GM12865 (cell line): ENCODE data around the gene SERPINA12.

Experiments
- DNase-seq: peaks from one replicate; pipeline ENCODE4 v3.0.0; 2010; ENCODE audit warnings: low read depth
- H3K4me3 ChIP-seq: 2 replicates; pipeline ENCODE4 v1.5.1; 2011; ENCODE audit warnings: mild to moderate bottlenecking, low read depth, low read length, control low read depth
- TF ChIP-seq, protein P1 (sequence below): IDR thresholded peaks from 2 replicates; pipeline ENCODE4 v1.5.1; 2011; ENCODE audit warnings: low read length, control low read depth, low read depth, inconsistent platforms; ENCODE audit not compliant: insufficient read depth; ENCODE audit errors: missing control alignments

The SERPINA12 gene

DNA sequence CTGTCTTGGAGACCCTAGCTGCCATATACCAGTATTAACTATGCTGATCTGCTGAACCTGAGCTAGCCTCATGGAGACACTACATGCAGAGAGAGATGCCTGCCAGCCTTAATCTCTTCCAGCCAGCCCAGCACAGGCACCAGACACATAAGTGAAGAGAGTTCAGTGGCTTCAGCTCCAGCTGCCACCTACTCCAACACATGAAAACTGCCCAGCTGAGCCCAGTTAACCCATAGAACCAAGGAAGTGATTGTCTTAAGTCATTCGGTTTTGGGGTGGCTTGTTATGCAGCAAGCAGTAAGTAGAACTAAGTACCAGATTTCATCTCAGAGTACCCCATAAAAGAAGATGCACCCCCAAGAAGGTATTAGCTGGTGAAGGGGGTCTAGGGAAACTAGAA, 64.3 kb downstream of the SERPINA12 start:
- H3K4me3 ChIP-seq = no peak overlapping the region
- no peak for DNase-seq
- TF ChIP-seq, protein P1, sequence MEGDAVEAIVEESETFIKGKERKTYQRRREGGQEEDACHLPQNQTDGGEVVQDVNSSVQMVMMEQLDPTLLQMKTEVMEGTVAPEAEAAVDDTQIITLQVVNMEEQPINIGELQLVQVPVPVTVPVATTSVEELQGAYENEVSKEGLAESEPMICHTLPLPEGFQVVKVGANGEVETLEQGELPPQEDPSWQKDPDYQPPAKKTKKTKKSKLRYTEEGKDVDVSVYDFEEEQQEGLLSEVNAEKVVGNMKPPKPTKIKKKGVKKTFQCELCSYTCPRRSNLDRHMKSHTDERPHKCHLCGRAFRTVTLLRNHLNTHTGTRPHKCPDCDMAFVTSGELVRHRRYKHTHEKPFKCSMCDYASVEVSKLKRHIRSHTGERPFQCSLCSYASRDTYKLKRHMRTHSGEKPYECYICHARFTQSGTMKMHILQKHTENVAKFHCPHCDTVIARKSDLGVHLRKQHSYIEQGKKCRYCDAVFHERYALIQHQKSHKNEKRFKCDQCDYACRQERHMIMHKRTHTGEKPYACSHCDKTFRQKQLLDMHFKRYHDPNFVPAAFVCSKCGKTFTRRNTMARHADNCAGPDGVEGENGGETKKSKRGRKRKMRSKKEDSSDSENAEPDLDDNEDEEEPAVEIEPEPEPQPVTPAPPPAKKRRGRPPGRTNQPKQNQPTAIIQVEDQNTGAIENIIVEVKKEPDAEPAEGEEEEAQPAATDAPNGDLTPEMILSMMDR = no peak

DNA sequence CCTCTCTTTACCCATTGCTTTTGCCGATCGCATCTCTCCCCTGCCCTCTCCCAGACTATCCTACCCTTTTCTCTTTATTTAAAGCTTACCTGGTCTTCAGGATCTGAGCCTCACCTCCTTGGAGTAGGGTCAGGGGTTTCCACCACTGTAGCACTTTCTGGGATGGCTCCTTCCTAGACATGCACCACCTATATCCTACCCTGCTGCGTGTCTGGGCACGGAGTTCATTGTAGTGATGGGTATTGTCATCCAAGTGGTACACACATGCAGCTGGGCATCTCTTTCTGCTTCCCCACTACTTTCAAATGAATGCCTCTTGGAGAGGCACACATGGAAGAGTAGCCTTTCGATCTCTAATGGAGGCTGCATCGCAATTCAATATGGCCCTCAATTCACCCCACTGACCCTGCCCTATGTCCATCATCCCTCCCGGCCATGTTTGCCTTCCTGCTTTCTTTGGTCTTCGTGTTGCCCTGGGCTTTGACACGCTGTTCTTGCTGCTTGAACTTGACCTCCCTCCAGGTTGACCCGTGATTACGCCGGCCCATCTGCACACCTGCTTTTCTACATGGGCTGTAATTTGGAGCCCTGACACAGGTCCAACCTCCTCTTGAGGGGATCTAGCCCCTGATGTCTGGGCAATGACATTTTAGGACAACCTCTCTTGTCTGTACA, 67.6 kb downstream of the SERPINA12 start:
- no peak for DNase-seq
- H3K4me3 ChIP-seq = no peak overlapping the region

DNA sequence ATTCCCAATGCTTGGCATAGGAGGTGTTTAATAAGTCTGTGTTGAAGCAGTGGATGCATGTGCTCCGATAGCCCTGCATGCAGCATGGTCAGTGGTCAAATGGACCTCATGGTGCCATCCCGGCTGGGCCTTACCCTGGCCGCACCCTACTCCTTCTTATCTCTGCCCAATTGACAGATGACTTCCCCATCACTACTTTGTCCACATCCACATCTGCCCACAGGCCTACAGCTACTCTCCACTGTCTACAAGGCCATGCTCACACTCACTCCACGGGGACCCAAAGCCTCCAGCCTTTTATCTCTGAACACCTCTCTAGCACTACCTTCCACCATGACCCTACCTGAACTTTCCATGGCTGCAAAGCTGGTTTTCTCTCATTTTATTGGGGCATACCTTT, 68.1 kb downstream of the SERPINA12 start:
- DNase-seq = no peak
- TF ChIP-seq, protein P1 = no peak

More for the DNA sequence above, 67.6 kb downstream of the SERPINA12 start:
- TF ChIP-seq, protein P1 = no peak

DNA sequence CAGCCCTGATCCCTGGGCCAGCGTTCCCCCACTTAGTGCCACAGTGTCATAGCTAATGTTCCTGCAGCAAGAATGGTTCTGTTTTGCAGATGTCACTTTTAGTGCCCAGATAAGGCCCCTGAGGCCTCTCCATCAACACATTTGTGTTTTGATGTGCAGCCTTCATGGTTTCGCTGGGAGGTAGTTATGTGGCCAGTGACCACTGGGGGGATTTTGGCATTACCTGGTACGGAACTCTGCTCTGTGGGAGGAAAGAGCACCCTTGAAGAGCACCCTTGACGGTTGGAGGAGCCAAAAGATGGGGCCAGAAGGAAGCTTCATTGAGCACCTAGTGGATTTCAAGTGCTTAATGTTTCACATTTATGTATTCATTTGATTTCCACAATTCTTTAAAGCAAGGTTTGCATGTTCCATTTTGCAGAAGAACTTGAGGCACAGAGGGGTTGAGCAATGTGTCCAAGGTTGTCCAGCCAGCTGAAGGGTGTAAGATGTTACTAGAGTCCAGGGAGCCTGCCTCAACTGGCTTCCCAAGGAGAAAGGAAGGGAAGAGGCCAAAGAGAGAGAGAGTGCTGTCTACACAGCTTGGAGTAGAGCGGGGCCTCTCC, 69.7 kb downstream of the SERPINA12 start:
- DNase-seq = peak; percentile 29
- H3K4me3 ChIP-seq = no peak overlapping the region
- TF ChIP-seq, protein P1 = peak; percentile 14

More for the DNA sequence above, 68.1 kb downstream of the SERPINA12 start:
- no peak overlapping the region for H3K4me3 ChIP-seq
